Parathyroid adenoma (tissue), 2 donors: ENCODE measurements around the gene RAB34.

Experiments
- H2AFZ ChIP-seq: fragments of 300-600 bp; sonication (generic); one replicate; pipeline ENCODE4 v1.7.0; 2017; ENCODE audit warnings: antibody characterized with exemption, mild to moderate bottlenecking
- H3K27ac ChIP-seq: fragments of 300-600 bp; sonication (generic); one replicate; pipeline ENCODE4 v1.7.0; 2017
- H3K27me3 ChIP-seq: fragments of 300-600 bp; sonication (generic); one replicate; pipeline ENCODE4 v1.7.0; 2017; ENCODE audit warnings: low read length; ENCODE audit not compliant: control insufficient read depth, insufficient read depth
- H3K36me3 ChIP-seq: fragments of 300-600 bp; sonication (generic); one replicate; pipeline ENCODE4 v1.7.0; 2017; ENCODE audit warnings: low read length; ENCODE audit not compliant: control insufficient read depth, insufficient read depth
- H3K4me1 ChIP-seq: fragments of 300-600 bp; sonication (generic); one replicate; pipeline ENCODE4 v1.7.0; 2017; ENCODE audit warnings: control low read depth
- H3K4me2 ChIP-seq: fragments of 300-600 bp; sonication (generic); one replicate; pipeline ENCODE4 v1.7.0; 2017; ENCODE audit warnings: low read length
- H3K4me3 ChIP-seq: fragments of 300-600 bp; sonication (generic); one replicate; pipeline ENCODE4 v1.7.0; 2017; ENCODE audit warnings: low read depth, low read length
- H3K79me2 ChIP-seq: fragments of 300-600 bp; sonication (generic); one replicate; pipeline ENCODE4 v1.7.0; 2017; ENCODE audit warnings: control low read depth
- H3K9ac ChIP-seq: fragments of 300-600 bp; sonication (generic); one replicate; pipeline ENCODE4 v1.7.0; 2017; ENCODE audit warnings: mild to moderate bottlenecking
- H3K9me3 ChIP-seq: fragments of 300-600 bp; sonication (generic); one replicate; pipeline ENCODE4 v1.7.0; 2017; ENCODE audit warnings: low read length; ENCODE audit not compliant: control insufficient read depth
- TF ChIP-seq, protein P1 (sequence below): fragments of 300-600 bp; sonication (generic); IDR thresholded peaks from one replicate; pipeline ENCODE4 v1.7.0; 2017; ENCODE audit warnings: antibody characterized with exemption, mild to moderate bottlenecking
- donor health status: primary hyperparathyroidism.

The RAB34 gene

GRCh38 chr17:28703552-28704218 is 14.0 kb downstream of the RAB34 start:
- TF ChIP-seq, protein P1, sequence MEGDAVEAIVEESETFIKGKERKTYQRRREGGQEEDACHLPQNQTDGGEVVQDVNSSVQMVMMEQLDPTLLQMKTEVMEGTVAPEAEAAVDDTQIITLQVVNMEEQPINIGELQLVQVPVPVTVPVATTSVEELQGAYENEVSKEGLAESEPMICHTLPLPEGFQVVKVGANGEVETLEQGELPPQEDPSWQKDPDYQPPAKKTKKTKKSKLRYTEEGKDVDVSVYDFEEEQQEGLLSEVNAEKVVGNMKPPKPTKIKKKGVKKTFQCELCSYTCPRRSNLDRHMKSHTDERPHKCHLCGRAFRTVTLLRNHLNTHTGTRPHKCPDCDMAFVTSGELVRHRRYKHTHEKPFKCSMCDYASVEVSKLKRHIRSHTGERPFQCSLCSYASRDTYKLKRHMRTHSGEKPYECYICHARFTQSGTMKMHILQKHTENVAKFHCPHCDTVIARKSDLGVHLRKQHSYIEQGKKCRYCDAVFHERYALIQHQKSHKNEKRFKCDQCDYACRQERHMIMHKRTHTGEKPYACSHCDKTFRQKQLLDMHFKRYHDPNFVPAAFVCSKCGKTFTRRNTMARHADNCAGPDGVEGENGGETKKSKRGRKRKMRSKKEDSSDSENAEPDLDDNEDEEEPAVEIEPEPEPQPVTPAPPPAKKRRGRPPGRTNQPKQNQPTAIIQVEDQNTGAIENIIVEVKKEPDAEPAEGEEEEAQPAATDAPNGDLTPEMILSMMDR = no peak
- Histone ChIP-seq H3K4me3 (no peak overlapping the region), H3K27me3 (no peaks in the 10 kb centered on the region), H2AFZ (no peak overlapping the region), H3K27ac (no peak overlapping the region), H3K9me3 (no peaks in the 10 kb centered on the region), H3K79me2 (no peaks in the 10 kb centered on the region), H3K4me2 (no peak overlapping the region), H3K36me3 (no peaks in the 10 kb centered on the region), H3K9ac (no peak overlapping the region), H3K4me1 (no peaks in the 10 kb centered on the region)

- H3K9me3 ChIP-seq = no peaks in the 10 kb centered on the region
- H3K4me1 ChIP-seq = no peaks in the 10 kb centered on the region
- H3K4me2 ChIP-seq = no peak overlapping the region
- H3K27me3 ChIP-seq = no peaks in the 10 kb centered on the region
- TF ChIP-seq, protein P1 = no peak
- H3K79me2 ChIP-seq = no peaks in the 10 kb centered on the region
- H3K36me3 ChIP-seq = no peaks in the 10 kb centered on the region
- H3K27ac ChIP-seq = no peak overlapping the region
- H2AFZ ChIP-seq = no peak overlapping the region
- H3K9ac ChIP-seq = no peak overlapping the region
- no peak overlapping the region for H3K4me3 ChIP-seq
These were observed 14.9 kb downstream of the RAB34 start for GRCh38 chr17:28702752-28703150.

GRCh38 chr17:28702026-28702751 is 15.5 kb downstream of the RAB34 start:
- Histone ChIP-seq H2AFZ (no peak overlapping the region), H3K4me1 (no peaks in the 10 kb centered on the region), H3K27ac (no peak overlapping the region), H3K36me3 (no peaks in the 10 kb centered on the region), H3K79me2 (no peaks in the 10 kb centered on the region), H3K4me3 (no peak overlapping the region), H3K9ac (no peak overlapping the region), H3K4me2 (no peak overlapping the region), H3K9me3 (no peaks in the 10 kb centered on the region), H3K27me3 (no peaks in the 10 kb centered on the region)
- TF ChIP-seq, protein P1 = no peak

DNA sequence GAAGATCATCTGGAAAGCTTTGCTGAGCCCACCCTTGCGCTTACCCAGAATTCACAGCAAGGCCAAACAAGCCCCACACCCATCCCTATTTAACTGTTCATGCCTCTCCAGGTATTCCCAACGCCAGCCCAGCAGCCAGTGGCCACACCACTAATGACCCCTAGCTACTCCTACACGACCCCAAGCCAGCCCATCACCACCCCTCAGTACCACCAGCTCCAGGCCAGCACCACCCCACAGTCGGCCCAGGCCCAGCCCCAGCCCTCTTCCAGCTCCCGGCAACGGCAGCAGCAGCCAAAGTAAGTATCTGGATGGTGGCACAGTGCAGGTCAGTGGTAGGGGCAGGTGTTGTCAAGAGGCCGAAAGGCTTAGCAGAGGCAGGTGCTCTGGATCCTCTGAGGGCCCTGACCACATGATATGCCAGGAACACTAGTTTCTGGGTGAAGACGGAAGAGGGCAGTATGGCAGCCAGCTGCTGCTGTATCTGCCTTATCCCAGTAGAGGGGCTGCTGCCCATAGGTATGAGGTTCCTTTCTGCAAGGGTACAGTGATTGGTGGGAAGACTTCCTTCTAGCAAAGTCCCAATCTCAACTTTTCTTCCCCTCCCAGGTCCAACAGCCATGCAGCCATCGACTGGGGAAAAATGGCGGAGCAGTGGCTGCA is 16.7 kb downstream of the RAB34 start:
- no peak overlapping the region for H3K27ac ChIP-seq
- no peaks in the 10 kb centered on the region for H3K79me2 ChIP-seq
- no peak overlapping the region for H3K4me3 ChIP-seq
- H3K4me2 ChIP-seq = no peak overlapping the region
- no peaks in the 10 kb centered on the region for H3K27me3 ChIP-seq
- no peaks in the 10 kb centered on the region for H3K36me3 ChIP-seq
- H3K9ac ChIP-seq = no peak overlapping the region
- no peak overlapping the region for H2AFZ ChIP-seq
- H3K9me3 ChIP-seq = no peaks in the 10 kb centered on the region
- H3K4me1 ChIP-seq = no peaks in the 10 kb centered on the region
- TF ChIP-seq, protein P1 = no peak
